DMS 273 treated with DMSO at 0.1 percent for 48 hours (cell line): ENCODE measurements around the gene RNF14.
A peak's percentile ranks its signal among the peaks of the same experiment; 100 is the strongest.
"Not testable (repeated sequence)": the region's sequence is repeated elsewhere in the genome, so short reads cannot be mapped to it uniquely, and the experiment has no call there.

Experiments used
- DNase-seq: peaks from one replicate; lab custom pipeline; 2025; lab: John Stamatoyannopoulos, UW

Gene RNF14

GRCh38 chr5:142014911-142015584 lies 46.1 kb downstream of the RNF14 start:
- peak; percentile 39 for DNase-seq

- no peak for DNase-seq
Observed at GRCh38 chr5:142015781-142016533, 47.1 kb downstream of the RNF14 start.

- no peak for DNase-seq
Observed at GRCh38 chr5:142016556-142016955, 47.7 kb downstream of the RNF14 start.

GRCh38 chr5:142017832-142018427 lies 49.0 kb downstream of the RNF14 start:
- no peak for DNase-seq

- no peak for DNase-seq
Observed at GRCh38 chr5:142020122-142020659, 51.3 kb downstream of the RNF14 start.

GRCh38 chr5:142023836-142024235 lies 54.9 kb downstream of the RNF14 start:
- no peak for DNase-seq

GRCh38 chr5:142024771-142025304 lies 55.9 kb downstream of the RNF14 start:
- peak; percentile 98 for DNase-seq

- no peak for DNase-seq
Observed at GRCh38 chr5:142025637-142026036, 56.7 kb downstream of the RNF14 start.

GRCh38 chr5:142032150-142032549 lies 63.2 kb downstream of the RNF14 start:
- DNase-seq = no peak

- DNase-seq = no peak
Observed at GRCh38 chr5:142032747-142033631, 64.1 kb downstream of the RNF14 start.

- DNase-seq = not testable (repeated sequence)
Observed at GRCh38 chr5:142033632-142034567, 65.0 kb downstream of the RNF14 start.

- DNase-seq = no peak
Observed at GRCh38 chr5:142034994-142035393, 66.1 kb downstream of the RNF14 start.

- no peak for DNase-seq
Observed at GRCh38 chr5:142036918-142037317, 68.0 kb downstream of the RNF14 start.

GRCh38 chr5:142037599-142037998 lies 68.7 kb downstream of the RNF14 start:
- not testable (repeated sequence) for DNase-seq

GRCh38 chr5:142038735-142039134 lies 69.8 kb downstream of the RNF14 start:
- no peak for DNase-seq
